Psoas muscle (tissue), 8 donors: ENCODE results near the gene UXS1. TPM values are rescaled to one million over a fixed set of nuclear protein-coding genes. Genes with fewer than 3 reads are reported as not detected.
A peak's percentile ranks its signal among the peaks of the same experiment; 100 is the strongest.

Experiments used
- ATAC-seq, 4 donors: fragments of 200-7000 bp; cut with Tn5 transposase; one replicate each; pipeline ENCODE4 v1.9.1; 2020; ENCODE audit warnings: moderate library complexity in 3 of 4, mild to moderate bottlenecking in 2 of 4
- DNase-seq, 2 donors: peaks; one replicate each; pipeline ENCODE4 v3.0.0-alpha.2; 2020
- H3K27ac ChIP-seq: fragments of 200-600 bp; one replicate; pipeline ENCODE4 v1.8.0; 2022
- H3K27me3 ChIP-seq, 3 donors: fragments of 200-600 bp in 1 of 3; one replicate each; pipeline versions ENCODE4 v1.6.1 to v1.8.0; 2013 to 2022; ENCODE audit warnings: low read length in 2 of 3, mild to moderate bottlenecking in 2 of 3, moderate library complexity in 1 of 3; ENCODE audit not compliant: insufficient read depth in 3 of 3
- H3K36me3 ChIP-seq, 2 donors: fragments of 200-600 bp in 1 of 2; one replicate each; pipeline versions ENCODE4 v1.6.1 to v1.8.0; 2013 to 2022; ENCODE audit warnings: low read depth in 1 of 2, mild to moderate bottlenecking in 1 of 2, moderate library complexity in 1 of 2; ENCODE audit not compliant: insufficient read depth in 1 of 2
- H3K4me1 ChIP-seq: fragments of 200-600 bp; one replicate; pipeline ENCODE4 v1.8.0; 2022
- H3K4me3 ChIP-seq: fragments of 200-600 bp; one replicate; pipeline ENCODE4 v1.8.0; 2022; ENCODE audit warnings: mild to moderate bottlenecking
- H3K9me3 ChIP-seq: fragments of 200-600 bp; one replicate; pipeline ENCODE4 v1.8.0; 2022
- WGBS, 3 donors: extraction: QIAGEN DNeasy Blood & Tissue Kit; methylation state at CpG; one replicate each; pipeline versions ENCODE4 v1.1.6 to v1.1.7; 2013; 5-methylcytosine and 5-hydroxymethylcytosine counted together
- intact Hi-C, 2 donors: fragments of 100-400 bp; cut with DNase I; formaldehyde crosslinking; loops; one replicate each; pipeline versions ENCODE4 v1.11.0 to v1.14.2; 2022
- polyA plus RNA-seq, 3 donors: library from polyadenylated mRNA; stranded (reverse); fragments of 200-250 nt; gene quantifications; one replicate each; pipeline ENCODE4 v1.2.3, GENCODE V29; 2013
- total RNA-seq, 4 donors: library from RNA; stranded (reverse); fragmentation: NEBNext Ultra II Directional in 2 of 4; extraction: Animal tissue kit (Norgen Biotek cat#: 25700) in 2 of 4; gene quantifications; one replicate each; pipeline versions ENCODE4 v1.2.1 to v1.2.4, GENCODE V29; 2021 to 2023
- TF ChIP-seq, protein P1 (sequence below): fragments of 200-600 bp; IDR thresholded peaks from one replicate; pipeline ENCODE4 v1.8.0; 2022; ENCODE audit warnings: antibody characterized with exemption
- donor health status: healthy with polysubstance abuse.
- donor health status: DM: no; HTN: no; CAD: no; lungs with moderate emphysema.
- donor health status: Bipolar disorder and iron deficiency.
- donor health status: healthy.
- donor health status: DM: yes; HTN: yes; CAD: no.
- donor health status: DM: no; HTN: no; CAD: no.
- donor health status: DM: no; HTN: no; CAD: no.
- donor health status: DM: yes; HTN: yes; CAD: no.

Gene UXS1
- total and polyA plus RNA-seq, 7 donors, result 12.2 to 36.0 (median 22.5) TPM

GRCh38 chr2:106142683-106143082, 51.4 kb downstream of the UXS1 start:
- TF ChIP-seq, protein P1, sequence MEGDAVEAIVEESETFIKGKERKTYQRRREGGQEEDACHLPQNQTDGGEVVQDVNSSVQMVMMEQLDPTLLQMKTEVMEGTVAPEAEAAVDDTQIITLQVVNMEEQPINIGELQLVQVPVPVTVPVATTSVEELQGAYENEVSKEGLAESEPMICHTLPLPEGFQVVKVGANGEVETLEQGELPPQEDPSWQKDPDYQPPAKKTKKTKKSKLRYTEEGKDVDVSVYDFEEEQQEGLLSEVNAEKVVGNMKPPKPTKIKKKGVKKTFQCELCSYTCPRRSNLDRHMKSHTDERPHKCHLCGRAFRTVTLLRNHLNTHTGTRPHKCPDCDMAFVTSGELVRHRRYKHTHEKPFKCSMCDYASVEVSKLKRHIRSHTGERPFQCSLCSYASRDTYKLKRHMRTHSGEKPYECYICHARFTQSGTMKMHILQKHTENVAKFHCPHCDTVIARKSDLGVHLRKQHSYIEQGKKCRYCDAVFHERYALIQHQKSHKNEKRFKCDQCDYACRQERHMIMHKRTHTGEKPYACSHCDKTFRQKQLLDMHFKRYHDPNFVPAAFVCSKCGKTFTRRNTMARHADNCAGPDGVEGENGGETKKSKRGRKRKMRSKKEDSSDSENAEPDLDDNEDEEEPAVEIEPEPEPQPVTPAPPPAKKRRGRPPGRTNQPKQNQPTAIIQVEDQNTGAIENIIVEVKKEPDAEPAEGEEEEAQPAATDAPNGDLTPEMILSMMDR, result no peak

DNA sequence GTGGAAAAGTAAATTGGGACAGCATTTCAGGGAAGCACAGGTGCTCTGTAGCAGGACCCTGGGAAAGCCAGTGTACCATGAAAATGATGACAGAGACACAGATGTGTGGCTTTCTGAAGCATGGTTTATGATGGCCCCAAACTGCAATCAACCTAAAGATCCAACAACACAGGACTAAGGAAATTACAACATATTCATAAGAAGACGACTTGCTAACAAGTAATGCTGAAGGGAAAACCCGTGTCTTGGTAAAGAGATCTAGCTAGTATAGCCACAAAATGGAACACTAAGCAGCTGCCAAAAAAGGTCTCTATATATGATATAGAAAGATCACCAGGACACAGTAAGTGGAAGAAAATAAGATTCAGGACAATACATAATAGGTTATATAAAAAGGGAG, 53.2 kb downstream of the UXS1 start:
- TF ChIP-seq, protein P1, result no peak
- no peak overlapping the region for H3K27ac ChIP-seq
- no peak overlapping the region for H3K4me3 ChIP-seq
- no peak for DNase-seq
- ATAC-seq, result no peak
- peaks cover 4% of the 10 kb centered on the region for H3K4me1 ChIP-seq
- intact Hi-C loops, result no loop called here
- no peaks in the 10 kb centered on the region for H3K9me3 ChIP-seq
- peaks cover 0 to 11% of the 10 kb centered on the region in 2 donors for H3K36me3 ChIP-seq
- H3K27me3 ChIP-seq, result no peaks in the 10 kb centered on the region
- 75 to 80% (median 76%) methylated on average over 2 of the region's 2 CpGs for WGBS, 3 donors

More at GRCh38 chr2:106142683-106143082, 51.4 kb downstream of the UXS1 start:
- Histone ChIP-seq H3K4me3 (no peak overlapping the region), H3K27ac (no peak overlapping the region), H3K27me3 (no peaks in the 10 kb centered on the region), H3K36me3 (peaks cover 0 to 11% of the 10 kb centered on the region in 2 donors), H3K4me1 (peaks cover 4% of the 10 kb centered on the region), H3K9me3 (no peaks in the 10 kb centered on the region)
- intact Hi-C loops, result no loop called here
- ATAC-seq (no peak), DNase-seq (no peak)
- 91 to 98% (median 95%) methylated on average over 3 of the region's 3 CpGs for WGBS, 3 donors

- WGBS, 3 donors, result 90 to 95% (median 94%) methylated on average over 6 of the region's 6 CpGs
Measured at GRCh38 chr2:106140113-106140512, 54.0 kb downstream of the UXS1 start.

DNA sequence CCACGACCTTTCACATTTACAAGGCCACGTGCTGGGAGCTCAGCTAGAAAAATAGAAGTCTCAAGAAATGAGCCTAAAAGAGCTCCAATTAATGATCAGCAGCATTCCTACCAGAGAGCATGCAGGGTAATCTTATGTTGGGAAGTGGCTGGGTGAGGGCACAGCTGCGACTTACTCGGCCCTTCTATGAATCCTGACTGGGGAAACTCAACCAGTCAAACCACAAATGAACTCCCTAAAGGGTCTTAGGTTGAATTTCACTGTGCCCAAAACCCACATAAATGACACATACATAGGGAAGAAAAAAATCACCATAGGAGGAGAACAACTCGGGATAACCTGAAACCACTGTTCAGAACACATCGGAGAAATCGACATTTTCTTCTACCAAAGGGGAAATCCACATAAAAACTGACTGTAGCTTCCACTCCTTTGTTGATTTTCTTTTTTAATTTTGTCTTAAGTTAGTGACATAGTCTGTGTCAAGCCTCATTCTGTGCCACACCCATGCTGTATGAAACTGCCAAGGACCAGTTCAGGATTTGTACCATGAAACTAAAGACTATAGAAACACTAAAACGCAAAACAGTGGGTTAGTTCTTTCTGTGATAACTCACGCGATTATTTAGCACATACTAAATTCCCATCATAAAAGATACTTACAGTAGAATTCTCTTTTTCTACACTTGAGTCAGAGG, 54.7 kb downstream of the UXS1 start:
- no peaks in the 10 kb centered on the region for H3K27me3 ChIP-seq
- peaks cover 0 to 1% of the 10 kb centered on the region in 2 donors for H3K36me3 ChIP-seq
- peak overlapping the region; percentile 41 for H3K27ac ChIP-seq
- ATAC-seq, result no peak
- intact Hi-C loops, result no loop called here
- TF ChIP-seq, protein P1, result no peak
- peaks cover 4% of the 10 kb centered on the region for H3K4me1 ChIP-seq
- 80 to 83% (median 81%) methylated on average over 10 of the region's 10 CpGs for WGBS, 3 donors
- DNase-seq, result no peak
- no peaks in the 10 kb centered on the region for H3K9me3 ChIP-seq
- H3K4me3 ChIP-seq, result no peak overlapping the region

More at GRCh38 chr2:106140113-106140512, 54.0 kb downstream of the UXS1 start:
- no peaks in the 10 kb centered on the region for H3K27me3 ChIP-seq
- DNase-seq, result no peak
- TF ChIP-seq, protein P1, result no peak
- ATAC-seq, result no peak
- H3K4me3 ChIP-seq, result no peak overlapping the region
- intact Hi-C loops, result no loop called here
- no peaks in the 10 kb centered on the region for H3K9me3 ChIP-seq
- H3K36me3 ChIP-seq, result peaks cover 0 to 8% of the 10 kb centered on the region in 2 donors
- no peak overlapping the region for H3K27ac ChIP-seq
- H3K4me1 ChIP-seq, result peaks cover 4% of the 10 kb centered on the region
